ENCODE data around the gene RAB27A.

DNA sequence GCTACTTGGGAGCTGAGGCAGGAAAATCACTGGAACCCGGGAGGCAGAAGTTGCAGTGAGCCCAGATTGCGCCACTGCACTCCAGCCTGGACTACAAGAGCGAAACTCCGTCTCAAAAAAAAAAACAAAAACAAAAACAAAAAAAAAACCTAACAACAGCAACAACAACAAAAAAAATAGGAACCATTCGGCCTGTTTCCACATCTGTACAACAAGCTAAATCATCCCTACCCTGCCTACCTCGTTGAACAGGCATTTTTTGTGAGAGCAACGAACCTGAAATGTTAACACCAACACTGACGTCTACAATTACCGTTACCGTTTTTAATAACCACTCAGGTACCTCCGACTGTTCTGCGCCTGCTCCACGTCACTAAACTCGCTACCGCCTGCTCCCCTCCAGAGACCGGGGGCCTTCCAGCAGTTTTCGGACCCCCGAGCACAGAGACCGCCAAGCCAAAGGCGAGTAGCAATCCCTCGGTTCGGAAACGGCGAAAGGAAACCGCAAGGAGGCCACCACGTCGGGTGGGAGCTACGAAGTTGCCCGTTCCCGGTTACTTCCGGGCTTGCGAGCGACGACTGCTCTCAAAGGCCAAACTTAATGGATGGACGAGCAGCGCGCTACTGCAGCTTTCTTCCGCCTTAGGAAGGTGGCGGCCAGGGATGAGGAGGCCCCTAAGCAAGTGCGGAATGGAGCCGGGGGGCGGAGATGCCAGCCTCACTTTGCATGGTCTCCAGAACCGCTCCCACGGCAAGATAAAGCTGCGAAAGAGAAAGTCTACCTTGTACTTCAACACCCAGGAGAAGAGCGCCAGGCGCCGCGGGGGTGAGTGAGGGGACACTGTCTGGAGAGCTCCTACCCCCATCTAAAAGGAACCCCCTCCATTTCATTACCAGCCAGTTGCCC, 29.2 kb upstream of the RAB27A start, which contains the start of the genes PIGB and PIGBOS1:
- TF ChIP-seq RAD51 (IDR thresholded peaks at IDR 0.05; ENCODE audit: borderline replicate concordance, low read depth) (no peak), SPI1 (IDR thresholded peaks at IDR 0.05; ENCODE audit: borderline replicate concordance, low read depth, low read length) (peak; percentile 48; the same call in 1 of the 2 replicates)
